Liver (tissue), 9 donors: ENCODE results near the gene SOX5. TPM values are rescaled to one million over a fixed set of nuclear protein-coding genes. Genes with fewer than 3 reads are reported as not detected.

Experiments used
- DNase-seq: peaks from one replicate; pipeline ENCODE4 v3.0.0-alpha.2; 2017; ENCODE audit warnings: low spot score
- H3K27ac ChIP-seq, 2 donors: one replicate each; pipeline ENCODE4 v1.7.0; 2013; ENCODE audit warnings: inconsistent platforms in 2 of 2, low read length in 2 of 2, control low read depth in 1 of 2, low read depth in 1 of 2, mild to moderate bottlenecking in 1 of 2
- H3K27me3 ChIP-seq, 4 donors: one replicate each; pipeline versions ENCODE4 v1.6.1 to v1.7.0; 2013; ENCODE audit warnings: low read length in 3 of 4, inconsistent platforms in 1 of 4, mild to moderate bottlenecking in 1 of 4, moderate library complexity in 1 of 4; ENCODE audit not compliant: control insufficient read depth in 4 of 4, insufficient read depth in 4 of 4
- H3K36me3 ChIP-seq, 4 donors: one replicate each; pipeline versions ENCODE4 v1.6.1 to v1.7.0; 2013; ENCODE audit warnings: low read length in 3 of 4, mild to moderate bottlenecking in 3 of 4, low read depth in 1 of 4, moderate library complexity in 1 of 4; ENCODE audit not compliant: control insufficient read depth in 4 of 4, insufficient read depth in 3 of 4
- H3K4me1 ChIP-seq, 4 donors: one replicate each; pipeline versions ENCODE4 v1.6.1 to v1.7.0; 2013; ENCODE audit warnings: low read length in 3 of 4, mild to moderate bottlenecking in 3 of 4, moderate library complexity in 1 of 4; ENCODE audit not compliant: control insufficient read depth in 4 of 4, insufficient read depth in 4 of 4
- H3K4me3 ChIP-seq, 3 donors: one replicate each; pipeline versions ENCODE4 v1.6.1 to v1.7.0; 2013; ENCODE audit warnings: low read length in 3 of 3, control low read depth in 1 of 3, low read depth in 1 of 3, mild to moderate bottlenecking in 1 of 3
- H3K9ac ChIP-seq, 2 donors: one replicate each; pipeline ENCODE4 v1.7.0; 2013; ENCODE audit warnings: low read length in 2 of 2, mild to moderate bottlenecking in 2 of 2, moderate library complexity in 2 of 2, control low read depth in 1 of 2, low read depth in 1 of 2
- H3K9me3 ChIP-seq, 4 donors: one replicate each; pipeline versions ENCODE4 v1.6.1 to v1.7.0; 2013; ENCODE audit warnings: low read length in 3 of 4; ENCODE audit not compliant: control insufficient read depth in 4 of 4
- EGR1 ChIP-seq, 2 donors: IDR thresholded peaks; 2 replicates each; pipeline ENCODE4 v1.6.1; 2016 to 2018; ENCODE audit warnings: antibody characterized with exemption in 2 of 2, low read depth in 2 of 2
- FOXA1 ChIP-seq: IDR thresholded peaks from 2 replicates; pipeline ENCODE4 v1.6.1; 2016; ENCODE audit warnings: antibody characterized with exemption
- FOXA2 ChIP-seq: IDR thresholded peaks from 2 replicates; pipeline ENCODE4 v1.6.1; 2016; ENCODE audit warnings: antibody characterized with exemption
- GABPA ChIP-seq, 2 donors: IDR thresholded peaks in 1 of 2; conservative IDR thresholded peaks in 1 of 2; 2 replicates each; pipeline ENCODE4 v1.6.1; 2016; ENCODE audit warnings: antibody characterized with exemption in 2 of 2, mild to moderate bottlenecking in 1 of 2, moderate library complexity in 1 of 2
- HNF4A ChIP-seq, 2 donors: conservative IDR thresholded peaks; 2 replicates each; pipeline ENCODE4 v1.6.1; 2016; ENCODE audit warnings: antibody characterized with exemption in 2 of 2, mild to moderate bottlenecking in 2 of 2
- HNF4G ChIP-seq: IDR thresholded peaks from 2 replicates; pipeline ENCODE4 v1.6.1; 2016; ENCODE audit warnings: antibody characterized with exemption
- JUND ChIP-seq, 2 donors: IDR thresholded peaks; 2 replicates each; pipeline ENCODE4 v1.6.1; 2016; ENCODE audit warnings: antibody characterized with exemption in 2 of 2
- NR2F2 ChIP-seq: IDR thresholded peaks from 2 replicates; pipeline ENCODE4 v1.6.1; 2016; ENCODE audit warnings: antibody characterized with exemption
- RAD21 ChIP-seq, 2 donors: IDR thresholded peaks; 2 replicates each; pipeline ENCODE4 v1.6.1; 2016; ENCODE audit warnings: antibody characterized with exemption in 2 of 2, mild to moderate bottlenecking in 2 of 2
- RXRA ChIP-seq, 2 donors: IDR thresholded peaks; 2 replicates each; pipeline ENCODE4 v1.6.1; 2017 to 2018; ENCODE audit warnings: antibody characterized with exemption in 2 of 2, mild to moderate bottlenecking in 1 of 2
- SP1 ChIP-seq: IDR thresholded peaks from 2 replicates; pipeline ENCODE4 v1.6.1; 2018; ENCODE audit warnings: antibody characterized with exemption, mild to moderate bottlenecking
- TAF1 ChIP-seq: conservative IDR thresholded peaks from 2 replicates; pipeline ENCODE4 v1.6.1; 2016; ENCODE audit warnings: antibody characterized with exemption, mild to moderate bottlenecking
- YY1 ChIP-seq: IDR thresholded peaks from 2 replicates; pipeline ENCODE4 v1.6.1; 2016; ENCODE audit warnings: antibody characterized with exemption, mild to moderate bottlenecking
- WGBS: extraction: QIAGEN DNeasy Blood & Tissue Kit; methylation state at CpG from one replicate; pipeline ENCODE4 v1.1.7; 2013; 5-methylcytosine and 5-hydroxymethylcytosine counted together
- polyA plus RNA-seq, 2 donors: library from polyadenylated mRNA; stranded (reverse) in 1 of 2; unstranded in 1 of 2; fragments of 200-250 nt in 1 of 2; fragments of >200 nt in 1 of 2; fragmentation: Nextera tagmentation in 1 of 2; extraction: Ambion mirVana in 1 of 2; gene quantifications; one replicate each; pipeline versions ENCODE4 v1.2.1 to v1.2.3, GENCODE V29; 2013 to 2015
- total RNA-seq, 2 donors: library from RNA; depleted of rRNA; stranded (reverse); fragments of >200 nt; gene quantifications; one replicate each; pipeline ENCODE4 v1.2.3, GENCODE V29; 2014
- TF ChIP-seq, protein P1 (sequence below): IDR thresholded peaks from 2 replicates; pipeline ENCODE4 v1.6.1; 2016; ENCODE audit warnings: antibody characterized with exemption
- TF ChIP-seq, protein P2 (sequence below): IDR thresholded peaks from 2 replicates; pipeline ENCODE4 v1.6.1; 2016; ENCODE audit warnings: antibody characterized with exemption, mild to moderate bottlenecking
- TF ChIP-seq, protein P3 (sequence below): IDR thresholded peaks from 2 replicates; pipeline ENCODE4 v1.6.1; 2016; ENCODE audit warnings: antibody characterized with exemption
- TF ChIP-seq, protein P4 (sequence below): IDR thresholded peaks from 2 replicates; pipeline ENCODE4 v1.6.1; 2016; ENCODE audit warnings: antibody characterized with exemption
- TF ChIP-seq, protein P5 (sequence below): fragments of 150-350 bp; IDR thresholded peaks from 2 replicates; pipeline ENCODE4 v1.5.1; 2017; ENCODE audit warnings: improper control_type of control experiment, low read depth, low read length; ENCODE audit not compliant: missing input control
- donor health status: healthy.
- donor health status: healthy.
- donor health status: healthy.
- donor health status: healthy.
- donor health status: healthy.

SOX5 gene
- total and polyA plus RNA-seq, 4 donors = 2.3 to 42.4 (median 12.3) TPM

DNA sequence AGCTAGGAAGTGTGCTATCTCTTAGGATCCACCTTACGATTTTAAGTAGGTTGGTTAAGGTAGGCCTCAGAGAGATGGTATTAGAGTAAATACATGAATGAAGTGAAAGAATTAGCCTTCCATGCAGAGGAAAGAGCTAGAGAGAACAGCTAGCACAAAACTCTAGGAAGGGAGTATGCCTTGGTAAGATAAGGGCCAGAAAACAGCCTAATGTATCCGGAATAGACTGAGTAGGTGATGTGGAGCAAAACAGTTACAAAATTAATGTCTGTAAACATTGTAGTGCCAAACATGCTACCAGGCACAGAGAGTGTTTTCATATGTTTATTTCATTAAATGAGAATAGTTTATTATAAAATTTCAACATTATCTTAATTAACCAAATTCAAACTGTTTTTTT, 315.1 kb downstream of the SOX5 start:
- H3K4me3 ChIP-seq = no peak overlapping the region
- H3K27me3 ChIP-seq = no peaks in the 10 kb centered on the region
- no peaks in the 10 kb centered on the region for H3K4me1 ChIP-seq
- TF ChIP-seq HNF4G (no peak), FOXA2 (no peak), TAF1 (no peak), FOXA1 (no peak), RAD21 (IDR thresholded peaks at IDR 0.05) (no peak), JUND (IDR thresholded peaks at IDR 0.05) (no peak), EGR1 (IDR thresholded peaks at IDR 0.05; ENCODE audit: low read depth in 2 of 2) (no peak), GABPA (IDR thresholded peaks at IDR 0.05 in 1 of 2, conservative IDR thresholded peaks at IDR 0.05 in 1 of 2) (no peak), SP1 (no peak), RXRA (IDR thresholded peaks at IDR 0.05) (no peak), HNF4A (conservative IDR thresholded peaks at IDR 0.05) (no peak)
- TF ChIP-seq, protein P1, sequence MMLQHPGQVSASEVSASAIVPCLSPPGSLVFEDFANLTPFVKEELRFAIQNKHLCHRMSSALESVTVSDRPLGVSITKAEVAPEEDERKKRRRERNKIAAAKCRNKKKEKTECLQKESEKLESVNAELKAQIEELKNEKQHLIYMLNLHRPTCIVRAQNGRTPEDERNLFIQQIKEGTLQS = no peak
- TF ChIP-seq, protein P2, sequence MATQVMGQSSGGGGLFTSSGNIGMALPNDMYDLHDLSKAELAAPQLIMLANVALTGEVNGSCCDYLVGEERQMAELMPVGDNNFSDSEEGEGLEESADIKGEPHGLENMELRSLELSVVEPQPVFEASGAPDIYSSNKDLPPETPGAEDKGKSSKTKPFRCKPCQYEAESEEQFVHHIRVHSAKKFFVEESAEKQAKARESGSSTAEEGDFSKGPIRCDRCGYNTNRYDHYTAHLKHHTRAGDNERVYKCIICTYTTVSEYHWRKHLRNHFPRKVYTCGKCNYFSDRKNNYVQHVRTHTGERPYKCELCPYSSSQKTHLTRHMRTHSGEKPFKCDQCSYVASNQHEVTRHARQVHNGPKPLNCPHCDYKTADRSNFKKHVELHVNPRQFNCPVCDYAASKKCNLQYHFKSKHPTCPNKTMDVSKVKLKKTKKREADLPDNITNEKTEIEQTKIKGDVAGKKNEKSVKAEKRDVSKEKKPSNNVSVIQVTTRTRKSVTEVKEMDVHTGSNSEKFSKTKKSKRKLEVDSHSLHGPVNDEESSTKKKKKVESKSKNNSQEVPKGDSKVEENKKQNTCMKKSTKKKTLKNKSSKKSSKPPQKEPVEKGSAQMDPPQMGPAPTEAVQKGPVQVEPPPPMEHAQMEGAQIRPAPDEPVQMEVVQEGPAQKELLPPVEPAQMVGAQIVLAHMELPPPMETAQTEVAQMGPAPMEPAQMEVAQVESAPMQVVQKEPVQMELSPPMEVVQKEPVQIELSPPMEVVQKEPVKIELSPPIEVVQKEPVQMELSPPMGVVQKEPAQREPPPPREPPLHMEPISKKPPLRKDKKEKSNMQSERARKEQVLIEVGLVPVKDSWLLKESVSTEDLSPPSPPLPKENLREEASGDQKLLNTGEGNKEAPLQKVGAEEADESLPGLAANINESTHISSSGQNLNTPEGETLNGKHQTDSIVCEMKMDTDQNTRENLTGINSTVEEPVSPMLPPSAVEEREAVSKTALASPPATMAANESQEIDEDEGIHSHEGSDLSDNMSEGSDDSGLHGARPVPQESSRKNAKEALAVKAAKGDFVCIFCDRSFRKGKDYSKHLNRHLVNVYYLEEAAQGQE = no peak
- TF ChIP-seq, protein P3, sequence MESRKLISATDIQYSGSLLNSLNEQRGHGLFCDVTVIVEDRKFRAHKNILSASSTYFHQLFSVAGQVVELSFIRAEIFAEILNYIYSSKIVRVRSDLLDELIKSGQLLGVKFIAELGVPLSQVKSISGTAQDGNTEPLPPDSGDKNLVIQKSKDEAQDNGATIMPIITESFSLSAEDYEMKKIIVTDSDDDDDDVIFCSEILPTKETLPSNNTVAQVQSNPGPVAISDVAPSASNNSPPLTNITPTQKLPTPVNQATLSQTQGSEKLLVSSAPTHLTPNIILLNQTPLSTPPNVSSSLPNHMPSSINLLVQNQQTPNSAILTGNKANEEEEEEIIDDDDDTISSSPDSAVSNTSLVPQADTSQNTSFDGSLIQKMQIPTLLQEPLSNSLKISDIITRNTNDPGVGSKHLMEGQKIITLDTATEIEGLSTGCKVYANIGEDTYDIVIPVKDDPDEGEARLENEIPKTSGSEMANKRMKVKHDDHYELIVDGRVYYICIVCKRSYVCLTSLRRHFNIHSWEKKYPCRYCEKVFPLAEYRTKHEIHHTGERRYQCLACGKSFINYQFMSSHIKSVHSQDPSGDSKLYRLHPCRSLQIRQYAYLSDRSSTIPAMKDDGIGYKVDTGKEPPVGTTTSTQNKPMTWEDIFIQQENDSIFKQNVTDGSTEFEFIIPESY = no peak
- H3K36me3 ChIP-seq = no peaks in the 10 kb centered on the region
- no peak overlapping the region for H3K9ac ChIP-seq
- H3K27ac ChIP-seq = no peak overlapping the region
- H3K9me3 ChIP-seq = no peaks in the 10 kb centered on the region
- DNase-seq = no peak
- WGBS = 97% methylated on average over 2 of the region's 2 CpGs

DNA sequence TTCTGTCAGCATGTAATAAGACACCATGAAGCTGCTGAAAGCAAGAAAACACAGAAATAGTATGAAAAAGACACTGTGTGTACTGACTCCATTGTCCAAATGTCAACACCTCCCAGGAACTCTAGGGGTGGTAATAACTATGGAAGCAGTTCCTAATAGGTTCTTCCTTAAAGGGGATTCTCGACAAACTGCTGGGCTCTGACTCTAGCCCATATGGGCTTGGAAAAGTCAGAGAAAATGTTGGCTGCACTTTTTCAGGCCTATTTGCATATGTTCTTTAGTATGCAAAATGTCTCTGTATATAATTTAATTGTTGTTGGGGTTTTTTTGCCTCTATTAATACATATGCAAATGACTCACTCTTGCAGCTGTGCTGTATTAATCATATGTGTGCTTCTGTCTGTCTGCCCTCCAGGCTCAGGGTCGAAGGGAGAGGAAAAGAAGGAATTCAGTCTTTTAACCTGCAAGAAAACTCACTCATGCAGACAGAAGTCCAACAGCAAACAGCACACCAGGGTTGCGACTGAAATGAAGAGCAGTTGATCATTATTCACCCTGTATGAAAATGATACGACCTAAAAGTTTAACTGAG, 317.6 kb downstream of the SOX5 start:
- WGBS = 85% methylated on average over 4 of the region's 4 CpGs
- Histone ChIP-seq H3K27ac (no peak overlapping the region), H3K9ac (no peak overlapping the region), H3K27me3 (no peaks in the 10 kb centered on the region), H3K36me3 (no peaks in the 10 kb centered on the region), H3K4me3 (no peak overlapping the region), H3K9me3 (no peaks in the 10 kb centered on the region), H3K4me1 (no peaks in the 10 kb centered on the region)
- TF ChIP-seq, protein P3 = no peak
- TF ChIP-seq NR2F2 (no peak), HNF4G (no peak), RXRA (IDR thresholded peaks at IDR 0.05) (no peak), FOXA1 (no peak), SP1 (no peak), HNF4A (conservative IDR thresholded peaks at IDR 0.05) (no peak), TAF1 (no peak), JUND (IDR thresholded peaks at IDR 0.05) (no peak), GABPA (IDR thresholded peaks at IDR 0.05 in 1 of 2, conservative IDR thresholded peaks at IDR 0.05 in 1 of 2) (no peak), YY1 (no peak), FOXA2 (no peak), EGR1 (IDR thresholded peaks at IDR 0.05; ENCODE audit: low read depth in 2 of 2) (no peak)
- TF ChIP-seq, protein P4, sequence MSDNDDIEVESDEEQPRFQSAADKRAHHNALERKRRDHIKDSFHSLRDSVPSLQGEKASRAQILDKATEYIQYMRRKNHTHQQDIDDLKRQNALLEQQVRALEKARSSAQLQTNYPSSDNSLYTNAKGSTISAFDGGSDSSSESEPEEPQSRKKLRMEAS = no peak
- TF ChIP-seq, protein P5, sequence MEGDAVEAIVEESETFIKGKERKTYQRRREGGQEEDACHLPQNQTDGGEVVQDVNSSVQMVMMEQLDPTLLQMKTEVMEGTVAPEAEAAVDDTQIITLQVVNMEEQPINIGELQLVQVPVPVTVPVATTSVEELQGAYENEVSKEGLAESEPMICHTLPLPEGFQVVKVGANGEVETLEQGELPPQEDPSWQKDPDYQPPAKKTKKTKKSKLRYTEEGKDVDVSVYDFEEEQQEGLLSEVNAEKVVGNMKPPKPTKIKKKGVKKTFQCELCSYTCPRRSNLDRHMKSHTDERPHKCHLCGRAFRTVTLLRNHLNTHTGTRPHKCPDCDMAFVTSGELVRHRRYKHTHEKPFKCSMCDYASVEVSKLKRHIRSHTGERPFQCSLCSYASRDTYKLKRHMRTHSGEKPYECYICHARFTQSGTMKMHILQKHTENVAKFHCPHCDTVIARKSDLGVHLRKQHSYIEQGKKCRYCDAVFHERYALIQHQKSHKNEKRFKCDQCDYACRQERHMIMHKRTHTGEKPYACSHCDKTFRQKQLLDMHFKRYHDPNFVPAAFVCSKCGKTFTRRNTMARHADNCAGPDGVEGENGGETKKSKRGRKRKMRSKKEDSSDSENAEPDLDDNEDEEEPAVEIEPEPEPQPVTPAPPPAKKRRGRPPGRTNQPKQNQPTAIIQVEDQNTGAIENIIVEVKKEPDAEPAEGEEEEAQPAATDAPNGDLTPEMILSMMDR = no peak
- TF ChIP-seq, protein P1 = no peak
- DNase-seq = no peak
